Heart left ventricle (tissue), 16 donors: Measurements from ENCODE around the gene KLHL5. TPM values are rescaled to one million over a fixed set of nuclear protein-coding genes. Genes with fewer than 3 reads are reported as not detected.

Experiments
- ATAC-seq, 4 donors: fragments of 200-7000 bp; cut with Tn5 transposase; one replicate each; pipeline ENCODE4 v1.9.1; 2020 to 2022; ENCODE audit warnings: moderate library complexity in 4 of 4, mild to moderate bottlenecking in 3 of 4, moderate number of reproducible peaks in 1 of 4
- DNase-seq, 5 donors: peaks; one replicate each; pipeline ENCODE4 v3.0.0-alpha.2; 2020
- H3K27ac ChIP-seq, 12 donors: fragments of 200-600 bp; sonication (generic) in 4 of 12; one replicate each; pipeline versions ENCODE4 v1.5.0 to v1.8.0; 2016 to 2022; ENCODE audit warnings: mild to moderate bottlenecking in 2 of 12
- H3K27me3 ChIP-seq, 9 donors: fragments of 200-600 bp; sonication (generic) in 2 of 9; one replicate each; pipeline versions ENCODE4 v1.5.1 to v1.8.0; 2016 to 2022; ENCODE audit warnings: mild to moderate bottlenecking in 3 of 9
- H3K36me3 ChIP-seq, 9 donors: fragments of 200-600 bp; sonication (generic) in 2 of 9; one replicate each; pipeline versions ENCODE4 v1.5.0 to v1.8.0; 2018 to 2022; ENCODE audit warnings: mild to moderate bottlenecking in 2 of 9
- H3K4me1 ChIP-seq, 12 donors: fragments of 200-600 bp; sonication (generic) in 4 of 12; one replicate each; pipeline versions ENCODE4 v1.5.0 to v1.8.0; 2016 to 2022; ENCODE audit warnings: mild to moderate bottlenecking in 3 of 12
- H3K4me3 ChIP-seq, 12 donors: fragments of 200-600 bp; sonication (generic) in 4 of 12; one replicate each; pipeline versions ENCODE4 v1.5.0 to v1.8.0; 2017 to 2022; ENCODE audit warnings: mild to moderate bottlenecking in 9 of 12, moderate library complexity in 4 of 12
- H3K9me3 ChIP-seq, 12 donors: fragments of 200-600 bp; sonication (generic) in 4 of 12; one replicate each; pipeline versions ENCODE4 v1.5.0 to v1.8.0; 2016 to 2022; ENCODE audit warnings: mild to moderate bottlenecking in 1 of 12
- CTCF ChIP-seq, 12 donors: fragments of 200-600 bp; sonication (generic) in 4 of 12; IDR thresholded peaks; one replicate each; pipeline versions ENCODE4 v1.5.0 to v1.8.0; 2018 to 2022; ENCODE audit warnings: antibody characterized with exemption in 12 of 12, mild to moderate bottlenecking in 5 of 12
- POLR2A ChIP-seq, 2 donors: fragments of 450-650 bp; IDR thresholded peaks; one replicate each; pipeline ENCODE4 v1.6.1; 2017; ENCODE audit warnings: antibody characterized with exemption in 2 of 2, mild to moderate bottlenecking in 2 of 2, moderate library complexity in 2 of 2
- WGBS, 4 donors: extraction: QIAGEN DNeasy Blood & Tissue Kit in 2 of 4; methylation state at CpG; one replicate each; pipeline versions ENCODE4 v1.1.5 to v1.1.7; 2013 to 2018; 5-methylcytosine and 5-hydroxymethylcytosine counted together
- intact Hi-C, 10 donors: fragments of 100-400 bp; cut with DNase I; formaldehyde crosslinking; loops; one replicate each; pipeline versions ENCODE4 v1.11.1 to v1.14.2; 2022
- polyA plus RNA-seq, 2 donors: library from polyadenylated mRNA; stranded (reverse); fragments of 200-250 nt; gene quantifications; one replicate each; pipeline ENCODE4 v1.2.3, GENCODE V29; 2013
- total RNA-seq, 9 donors: library from RNA; depleted of rRNA in 2 of 9; stranded (reverse); fragments of >200 nt in 2 of 9; fragmentation: NEBNext Ultra II Directional in 3 of 9; extraction: Animal tissue kit (Norgen Biotek cat#: 25700) in 3 of 9; gene quantifications; one replicate each; pipeline versions ENCODE4 v1.1.0 to v1.2.4, GENCODE V29; 2016 to 2023
- donor health status: ischemic (EF 13 %, LVEDD 7.1; RV severe dilation, severe dysfunction).
- donor health status: healthy with polysubstance abuse.
- donor health status: DM: no; HTN: yes; CAD: no.
- donor health status: DM: no; HTN: no; CAD: no.
- donor health status: ischemic (EF 25% LVEDD 6.9; RV normal size, moderate dysfunction).
- donor health status: ischemic (EF 25% LVEDD 5.7; RV mildly dilated, moderate dysfunction).
- donor health status: healthy.
- donor health status: DM: yes; HTN: yes; CAD: no.
- donor health status: ischemic (EF 35%, LVEDD 5.7; RV mildly dilated, moderate dysfunction).
- donor health status: nonischemic (EF 11% LVEDD 7.7; RV severe dilation, severe dysfunction).
- donor health status: DM: yes; HTN: yes; CAD: no.
- donor health status: PGD.
- donor health status: ischemic (EF 29% LVEDD 5.4; RV normal size, mild dysfunction).
- donor health status: nonischemic (EF 23%, LVEDD 6.1; RV moderate dilation, normal function).

Gene KLHL5
- total and polyA plus RNA-seq, 11 donors, result 3.3 to 28.5 (median 12.6) TPM

DNA sequence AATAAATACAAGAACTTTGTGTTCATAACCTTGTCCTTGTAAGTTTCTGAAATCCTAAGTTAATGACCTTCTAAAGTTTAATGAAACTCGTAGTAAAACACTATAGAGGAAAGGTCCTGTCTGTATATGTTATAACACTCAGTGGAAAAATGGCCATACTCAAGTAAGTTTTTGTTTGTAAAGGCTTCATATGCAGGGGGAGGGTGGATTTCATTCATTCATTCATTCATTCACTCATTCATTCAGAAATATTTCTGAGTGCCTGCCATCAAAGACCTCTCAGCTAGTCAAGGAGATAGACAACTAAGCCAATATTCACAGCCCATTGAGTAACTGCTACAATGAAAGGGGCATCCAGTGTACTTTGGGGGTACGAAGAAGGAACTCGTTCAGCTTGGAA lies 22.9 kb upstream of the KLHL5 start:
- WGBS, 4 donors, result 94 to 97% (median 94%) methylated on average over 3 of the region's 3 CpGs
- Histone ChIP-seq H3K27ac (no peak overlapping the region), H3K27me3 (no peaks in the 10 kb centered on the region), H3K4me3 (no peak overlapping the region), H3K9me3 (no peaks in the 10 kb centered on the region), H3K4me1 (peaks cover 0 to 20% (median 7%) of the 10 kb centered on the region in 12 donors), H3K36me3 (no peaks in the 10 kb centered on the region)
- TF ChIP-seq CTCF (IDR thresholded peaks at IDR 0.05), result no peak
- no peak for TF ChIP-seq POLR2A (IDR thresholded peaks at IDR 0.05)
- ATAC-seq (no peak), DNase-seq (no peak)
- intact Hi-C loops, result no loop called here

- H3K9me3 ChIP-seq, result no peaks in the 10 kb centered on the region
- TF ChIP-seq CTCF (IDR thresholded peaks at IDR 0.05), result no peak
- TF ChIP-seq POLR2A (IDR thresholded peaks at IDR 0.05), result no peak
- H3K27ac ChIP-seq, result peak overlapping the region in 11 of 12 donors; percentile 81 to 97 (median 93)
- DNase-seq, result no peak
- peaks cover 0 to 37% (median 14%) of the 10 kb centered on the region in 12 donors for H3K4me1 ChIP-seq
- H3K27me3 ChIP-seq, result no peaks in the 10 kb centered on the region
- intact Hi-C loops, result loop anchor here in 4 of 10 donors (5.0 to 10.0 kb wide), 2 partner anchors 98 to 140 kb away; partner anchors contain the start of gene WDR19 (in 2 of the 4)
- no peak for ATAC-seq
- 86 to 95% (median 93%) methylated on average over 1 of the region's 1 CpG for WGBS, 4 donors
- no peak overlapping the region for H3K4me3 ChIP-seq
- H3K36me3 ChIP-seq, result no peaks in the 10 kb centered on the region
Measured at GRCh38 chr4:39042366-39042765, 19.7 kb upstream of the KLHL5 start.

DNA sequence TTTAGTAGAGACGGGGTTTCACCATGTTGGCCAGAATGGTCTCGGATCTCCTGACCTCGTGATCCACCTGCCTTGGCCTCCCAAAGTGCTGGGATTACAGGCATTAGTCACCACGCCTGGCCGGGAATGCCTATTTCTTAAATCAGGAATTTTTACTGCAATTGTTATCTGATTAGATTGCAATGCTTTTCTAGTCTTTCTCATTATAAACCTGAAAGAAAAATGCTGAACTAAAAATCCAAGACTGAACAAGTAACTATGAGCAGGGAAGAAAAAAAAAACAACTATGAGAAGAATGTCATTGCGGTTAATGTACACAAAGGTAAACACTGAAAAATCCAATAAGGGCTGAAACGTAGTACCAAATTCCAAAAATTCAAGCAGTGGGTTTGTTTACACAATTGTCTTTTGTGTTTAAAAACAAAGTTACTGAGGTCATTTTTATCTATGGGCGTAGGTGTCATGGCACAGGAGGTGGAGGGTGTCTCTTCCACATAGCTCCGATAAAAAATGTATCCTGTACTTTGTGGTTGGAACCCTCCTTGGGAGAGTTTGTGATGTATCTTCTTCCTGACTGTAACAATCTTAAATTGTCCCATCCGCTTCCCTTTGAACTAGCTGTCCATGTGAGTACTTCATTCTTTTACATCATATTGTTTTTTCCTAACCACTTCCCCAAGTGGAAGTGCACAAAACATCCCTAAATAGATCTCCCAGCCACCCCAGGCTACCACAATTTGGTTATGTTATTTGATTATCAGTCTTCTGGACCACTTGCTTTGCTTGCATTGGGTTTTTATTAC lies 18.8 kb upstream of the KLHL5 start:
- H3K9me3 ChIP-seq, result no peaks in the 10 kb centered on the region
- intact Hi-C loops, result loop anchor here in 4 of 10 donors (5.0 to 10.0 kb wide), 2 partner anchors 98 to 139 kb away; partner anchors contain the start of gene WDR19 (in 2 of the 4)
- peak overlapping the region in 9 of 12 donors; percentile 65 to 94 (median 78) for H3K4me3 ChIP-seq
- H3K27ac ChIP-seq, result peak overlapping the region; percentile 81 to 97 (median 93)
- no peaks in the 10 kb centered on the region for H3K36me3 ChIP-seq
- H3K4me1 ChIP-seq, result peaks cover 0 to 46% (median 18%) of the 10 kb centered on the region in 12 donors
- DNase-seq (no peak), ATAC-seq (peak; percentile 2 to 77 (median 12))
- no peak for TF ChIP-seq POLR2A (IDR thresholded peaks at IDR 0.05)
- TF ChIP-seq CTCF (IDR thresholded peaks at IDR 0.05), result no peak
- WGBS, 4 donors, result 62 to 73% (median 66%) methylated on average over 10 of the region's 10 CpGs
- H3K27me3 ChIP-seq, result no peaks in the 10 kb centered on the region

DNA sequence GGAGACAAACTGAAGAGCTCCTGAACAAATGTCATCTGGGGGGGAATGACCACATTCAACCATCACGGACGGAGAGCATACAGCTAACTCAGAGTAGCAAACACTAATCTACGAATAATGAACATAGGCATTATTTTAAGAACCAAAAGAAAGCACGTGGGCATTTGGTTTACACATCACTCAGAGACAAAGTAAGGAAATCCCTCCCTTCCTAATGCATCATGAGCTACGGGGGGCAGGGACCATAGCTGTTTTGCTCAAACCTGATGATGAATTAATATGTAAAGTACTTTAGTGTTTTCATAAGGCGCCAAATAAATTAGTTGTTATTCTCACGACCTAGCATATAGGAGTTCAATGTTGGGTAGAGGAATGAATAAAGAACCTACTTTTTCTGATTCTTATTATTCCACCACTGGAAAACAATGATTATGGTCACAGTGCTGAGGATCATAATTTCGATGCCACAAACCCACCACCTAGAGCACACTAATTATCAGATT lies 18.1 kb upstream of the KLHL5 start:
- H3K27ac ChIP-seq, result peak overlapping the region; percentile 81 to 97 (median 93)
- H3K27me3 ChIP-seq, result no peaks in the 10 kb centered on the region
- DNase-seq (peak in 2 of 5 donors; percentile 30 to 31), ATAC-seq (peak; percentile 2 to 66 (median 40))
- peak overlapping the region; percentile 49 to 94 (median 77) for H3K4me3 ChIP-seq
- intact Hi-C loops, result loop anchor here in 4 of 10 donors (5.0 to 10.0 kb wide), 2 partner anchors 99 to 138 kb away; partner anchors contain the start of gene WDR19 (in 2 of the 4)
- no peaks in the 10 kb centered on the region for H3K9me3 ChIP-seq
- 8 to 15% (median 12%) methylated on average over 8 of the region's 8 CpGs for WGBS, 4 donors
- no peaks in the 10 kb centered on the region for H3K36me3 ChIP-seq
- peaks cover 0 to 52% (median 20%) of the 10 kb centered on the region in 12 donors for H3K4me1 ChIP-seq
- no peak for TF ChIP-seq POLR2A (IDR thresholded peaks at IDR 0.05)
- TF ChIP-seq CTCF (IDR thresholded peaks at IDR 0.05), result no peak
